ENCODE results near the gene ZPLD1. TPM values are rescaled to one million over a fixed set of nuclear protein-coding genes. Genes with fewer than 3 reads are reported as not detected.

Gene ZPLD1
- total RNA-seq, 2 experiments from 2014 or later, result not detected

DNA sequence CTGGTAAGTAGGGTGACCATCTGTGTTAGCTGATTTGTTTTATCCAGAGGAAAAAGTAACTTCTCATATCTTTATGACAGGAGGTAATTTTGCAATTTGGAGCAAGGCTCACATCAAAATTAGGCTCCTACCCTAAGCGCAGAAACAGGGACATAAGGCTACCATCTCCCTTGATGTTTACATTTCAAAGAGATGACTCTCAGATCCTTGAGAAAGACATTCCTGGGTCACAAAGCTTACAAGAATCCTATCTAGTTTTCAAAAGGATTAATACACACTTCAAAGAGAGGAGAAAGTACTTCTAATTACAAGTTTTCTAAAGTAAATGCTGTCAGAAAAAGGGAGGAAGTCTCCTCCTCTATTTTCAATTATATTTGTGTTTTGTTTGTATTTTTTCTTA is 7.0 kb downstream of the ZPLD1 start:
- Histone ChIP-seq H3K79me2 (ENCODE audit: insufficient read depth, low read depth, low read length) (no peaks in the 10 kb centered on the region), H3K4me3 (ENCODE audit: low read depth, low read length, poor library complexity, severe bottlenecking) (no peak overlapping the region), H2AFZ (ENCODE audit: low read length) (no peak overlapping the region), H3K4me1 (ENCODE audit: insufficient read depth, low read length, poor library complexity, severe bottlenecking) (no peaks in the 10 kb centered on the region), H4K20me1 (ENCODE audit: insufficient read depth, low read length) (no peaks in the 10 kb centered on the region), H3K27ac (ENCODE audit: low read depth, low read length, poor library complexity, severe bottlenecking) (no peak overlapping the region), H3K9me2 (ENCODE audit: insufficient read depth, low read length) (no peaks in the 10 kb centered on the region), H3K4me2 (ENCODE audit: low read length) (no peak overlapping the region), H3K36me3 (ENCODE audit: insufficient read depth, low read length) (no peaks in the 10 kb centered on the region), H3K9me3 (ENCODE audit: low read length) (no peaks in the 10 kb centered on the region)
- intact Hi-C loops (cut with micrococcal nuclease; ENCODE audit: unreplicated experiment), result no loop called here
- no peak for DNase-seq (ENCODE audit: low spot score)
- no TSS peak for BruUV-seq (replicated peaks)
- ChIA-PET POLR2A (no interaction called here), CTCF (ENCODE audit: unreplicated experiment) (no interaction called here)
- TF ChIP-seq, protein P1, sequence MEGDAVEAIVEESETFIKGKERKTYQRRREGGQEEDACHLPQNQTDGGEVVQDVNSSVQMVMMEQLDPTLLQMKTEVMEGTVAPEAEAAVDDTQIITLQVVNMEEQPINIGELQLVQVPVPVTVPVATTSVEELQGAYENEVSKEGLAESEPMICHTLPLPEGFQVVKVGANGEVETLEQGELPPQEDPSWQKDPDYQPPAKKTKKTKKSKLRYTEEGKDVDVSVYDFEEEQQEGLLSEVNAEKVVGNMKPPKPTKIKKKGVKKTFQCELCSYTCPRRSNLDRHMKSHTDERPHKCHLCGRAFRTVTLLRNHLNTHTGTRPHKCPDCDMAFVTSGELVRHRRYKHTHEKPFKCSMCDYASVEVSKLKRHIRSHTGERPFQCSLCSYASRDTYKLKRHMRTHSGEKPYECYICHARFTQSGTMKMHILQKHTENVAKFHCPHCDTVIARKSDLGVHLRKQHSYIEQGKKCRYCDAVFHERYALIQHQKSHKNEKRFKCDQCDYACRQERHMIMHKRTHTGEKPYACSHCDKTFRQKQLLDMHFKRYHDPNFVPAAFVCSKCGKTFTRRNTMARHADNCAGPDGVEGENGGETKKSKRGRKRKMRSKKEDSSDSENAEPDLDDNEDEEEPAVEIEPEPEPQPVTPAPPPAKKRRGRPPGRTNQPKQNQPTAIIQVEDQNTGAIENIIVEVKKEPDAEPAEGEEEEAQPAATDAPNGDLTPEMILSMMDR (conservative IDR thresholded peaks at IDR 0.05; ENCODE audit: low read length), result no peak
- TF ChIP-seq EZH2phosphoT487 (IDR thresholded peaks at IDR 0.05; ENCODE audit: borderline replicate concordance, low read depth, low read length), result no peak

DNA sequence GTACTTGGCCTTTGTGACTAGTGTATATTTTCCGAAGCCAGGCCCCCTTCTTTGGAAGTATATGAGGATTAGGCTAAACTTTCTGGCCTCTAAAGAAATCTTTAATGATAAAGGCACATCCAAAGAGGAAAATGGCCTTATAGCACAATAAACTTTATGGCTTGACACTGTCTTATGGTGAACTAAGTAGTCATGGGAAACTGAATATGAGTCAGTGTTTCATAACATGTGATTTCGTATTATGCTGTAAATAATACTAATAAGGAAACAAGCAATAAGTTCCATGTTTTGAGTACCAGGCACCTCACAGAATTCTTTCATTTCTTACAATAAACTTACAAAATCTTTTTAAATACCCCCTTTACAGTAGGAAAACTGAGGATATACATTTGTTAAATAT is 8.2 kb downstream of the ZPLD1 start:
- no TSS peak for BruUV-seq (replicated peaks)
- no peaks in the 10 kb centered on the region for H3K79me2 ChIP-seq (ENCODE audit: insufficient read depth, low read depth, low read length)
- no peaks in the 10 kb centered on the region for H4K20me1 ChIP-seq (ENCODE audit: insufficient read depth, low read length)
- intact Hi-C loops (cut with micrococcal nuclease; ENCODE audit: unreplicated experiment), result no loop called here
- H2AFZ ChIP-seq (ENCODE audit: low read length), result no peak overlapping the region
- TF ChIP-seq, protein P1 (conservative IDR thresholded peaks at IDR 0.05; ENCODE audit: low read length), result no peak
- TF ChIP-seq EZH2phosphoT487 (IDR thresholded peaks at IDR 0.05; ENCODE audit: borderline replicate concordance, low read depth, low read length), result no peak
- POLR2A ChIA-PET, result no interaction called here
- no peak for DNase-seq (ENCODE audit: low spot score)
- H3K36me3 ChIP-seq (ENCODE audit: insufficient read depth, low read length), result no peaks in the 10 kb centered on the region
- no peaks in the 10 kb centered on the region for H3K4me1 ChIP-seq (ENCODE audit: insufficient read depth, low read length, poor library complexity, severe bottlenecking)
- H3K27ac ChIP-seq (ENCODE audit: low read depth, low read length, poor library complexity, severe bottlenecking), result no peak overlapping the region
- H3K9me2 ChIP-seq (ENCODE audit: insufficient read depth, low read length), result no peaks in the 10 kb centered on the region
- H3K4me3 ChIP-seq (ENCODE audit: low read depth, low read length, poor library complexity, severe bottlenecking), result no peak overlapping the region
- no peak overlapping the region for H3K4me2 ChIP-seq (ENCODE audit: low read length)
- H3K9me3 ChIP-seq (ENCODE audit: low read length), result no peaks in the 10 kb centered on the region
- CTCF ChIA-PET (ENCODE audit: unreplicated experiment), result no interaction called here

DNA sequence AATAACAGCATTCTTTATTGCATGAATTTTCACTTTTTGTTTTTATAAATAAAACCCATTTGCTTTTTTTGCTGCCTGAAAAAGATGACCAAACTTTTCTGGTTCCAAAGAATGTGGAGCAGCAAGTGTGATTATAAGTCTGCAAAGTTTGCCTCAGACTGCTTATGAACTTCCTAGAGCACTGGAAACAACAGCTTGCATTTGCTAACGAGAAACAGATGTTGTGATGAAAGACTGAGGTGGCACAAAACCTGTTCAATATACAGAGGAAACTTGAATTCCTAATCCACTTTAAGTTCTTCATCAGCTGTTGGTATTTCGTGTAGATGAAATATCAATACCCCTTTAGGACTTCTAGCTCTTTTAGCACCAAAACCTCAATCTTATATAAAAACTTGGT is 9.3 kb downstream of the ZPLD1 start:
- Histone ChIP-seq H4K20me1 (ENCODE audit: insufficient read depth, low read length) (no peaks in the 10 kb centered on the region), H3K79me2 (ENCODE audit: insufficient read depth, low read depth, low read length) (no peaks in the 10 kb centered on the region), H3K9me2 (ENCODE audit: insufficient read depth, low read length) (no peaks in the 10 kb centered on the region), H3K9me3 (ENCODE audit: low read length) (no peaks in the 10 kb centered on the region), H3K36me3 (ENCODE audit: insufficient read depth, low read length) (no peaks in the 10 kb centered on the region), H3K4me2 (ENCODE audit: low read length) (no peak overlapping the region), H3K4me3 (ENCODE audit: low read depth, low read length, poor library complexity, severe bottlenecking) (no peak overlapping the region), H3K27ac (ENCODE audit: low read depth, low read length, poor library complexity, severe bottlenecking) (no peak overlapping the region), H2AFZ (ENCODE audit: low read length) (no peak overlapping the region), H3K4me1 (ENCODE audit: insufficient read depth, low read length, poor library complexity, severe bottlenecking) (no peaks in the 10 kb centered on the region)
- ChIA-PET POLR2A (no interaction called here), CTCF (ENCODE audit: unreplicated experiment) (no interaction called here)
- DNase-seq (ENCODE audit: low spot score), result no peak
- no peak for TF ChIP-seq EZH2phosphoT487 (IDR thresholded peaks at IDR 0.05; ENCODE audit: borderline replicate concordance, low read depth, low read length)
- TF ChIP-seq, protein P1 (conservative IDR thresholded peaks at IDR 0.05; ENCODE audit: low read length), result no peak
- no TSS peak for BruUV-seq (replicated peaks)
- intact Hi-C loops (cut with micrococcal nuclease; ENCODE audit: unreplicated experiment), result no loop called here

Data from OCI-LY7 (cell line).